SK-N-DZ (cell line): ENCODE data around the gene NES.

ENCODE experiments used
- DNase-seq: peaks from one replicate; pipeline ENCODE4 v3.0.0-alpha.2; 2015; ENCODE audit warnings: low spot score

Gene NES

DNA sequence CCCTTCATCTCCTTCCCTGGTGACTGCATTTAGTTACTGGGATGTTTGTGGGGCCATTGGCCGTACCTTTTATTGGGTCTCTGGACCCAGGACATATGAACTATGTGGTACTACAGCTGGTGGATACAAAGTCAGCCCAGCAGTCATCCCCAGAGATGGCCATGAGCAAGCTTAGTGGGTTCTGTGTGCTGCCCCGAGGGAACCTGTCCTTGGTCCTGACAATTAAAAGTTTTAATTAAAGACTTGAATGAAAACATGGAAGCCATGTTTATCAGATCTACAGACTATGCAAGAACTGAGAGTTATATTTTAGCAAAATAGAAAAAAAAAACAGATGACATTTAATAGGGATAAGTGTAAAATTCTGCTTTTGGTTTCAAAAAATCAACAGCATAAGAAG, 2.8 kb upstream of the NES start:
- DNase-seq: no peak

DNA sequence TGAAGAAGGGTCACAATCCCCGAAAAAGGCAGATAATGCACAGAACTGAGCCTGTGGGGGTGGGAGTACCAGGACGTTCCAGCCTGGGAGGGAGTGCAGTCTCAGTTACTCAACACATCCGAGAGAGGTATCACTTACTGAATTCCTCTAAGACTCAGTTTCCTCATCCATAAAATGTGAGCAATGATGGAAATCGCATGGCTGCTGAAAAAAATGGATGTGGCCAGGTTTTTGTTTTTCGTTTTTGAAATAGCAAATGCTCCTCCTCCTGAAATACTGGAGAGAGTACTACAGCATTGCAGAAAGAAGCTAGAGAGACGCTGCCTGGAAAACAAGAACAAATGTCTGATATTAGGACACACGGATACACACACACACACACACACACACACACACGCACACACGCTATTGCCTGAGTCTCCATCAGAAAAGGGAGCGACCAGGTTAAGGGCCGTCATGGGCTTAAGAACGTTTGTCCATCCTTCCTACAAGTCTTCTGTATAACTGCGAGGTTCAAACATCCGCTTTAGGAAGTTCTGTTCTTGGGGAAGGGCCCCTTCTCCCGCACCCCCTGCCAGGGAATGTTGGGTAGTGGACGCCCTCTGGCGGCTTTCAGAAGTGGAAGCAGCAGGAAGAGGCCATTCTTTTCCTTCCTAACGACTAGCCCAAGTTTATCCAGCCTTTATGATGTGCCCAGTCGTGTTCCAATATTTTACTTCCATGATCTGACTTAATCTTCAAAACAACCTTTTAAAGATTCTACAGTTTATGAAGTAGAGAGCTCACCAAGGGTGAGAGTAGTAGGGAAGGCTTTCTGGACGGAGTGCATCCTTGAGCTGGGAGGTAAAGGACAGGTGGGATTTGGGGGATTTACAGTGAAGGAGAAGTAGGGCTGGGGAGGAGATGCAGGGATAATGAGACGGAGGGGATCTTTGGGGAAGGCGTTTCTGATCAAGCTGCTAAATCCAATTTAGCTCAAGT, 699 bp upstream of the NES start:
- DNase-seq: peak; percentile 79

DNA sequence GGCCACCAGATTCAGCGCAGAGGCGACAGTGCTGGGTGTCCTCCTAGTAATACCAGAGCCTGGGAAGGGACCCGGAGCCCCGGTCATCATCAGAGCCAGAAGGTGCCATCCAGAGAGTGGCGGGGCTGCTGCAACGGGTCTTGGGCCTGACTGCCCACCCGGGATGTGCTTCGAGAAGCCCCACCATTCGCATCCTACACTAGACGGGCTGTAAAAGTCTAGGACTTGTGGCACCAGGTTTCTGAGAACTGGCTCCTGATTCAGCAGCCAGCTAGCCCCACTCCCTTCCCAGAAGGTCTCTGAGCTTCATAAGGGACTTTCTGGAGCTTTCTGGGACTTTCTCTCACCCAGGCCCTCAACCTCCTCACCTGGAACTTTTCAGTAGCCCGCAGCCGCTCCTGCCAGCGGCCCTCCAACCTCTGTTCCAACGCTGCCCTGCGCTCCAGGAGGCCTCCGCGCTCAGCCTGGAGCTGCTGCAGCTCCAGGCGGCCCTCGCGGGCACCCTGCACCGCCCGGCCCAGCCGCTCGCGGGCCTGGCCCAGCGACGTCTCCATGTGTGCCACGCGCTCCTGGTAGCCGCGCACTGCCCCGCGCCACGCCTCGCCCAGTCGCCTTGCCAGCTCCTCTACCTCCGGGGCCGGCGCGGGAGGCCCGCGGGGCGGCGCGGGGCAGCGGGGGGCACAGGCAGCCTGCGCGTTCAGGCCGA, 940 bp downstream of the NES start:
- DNase-seq: no peak

DNA sequence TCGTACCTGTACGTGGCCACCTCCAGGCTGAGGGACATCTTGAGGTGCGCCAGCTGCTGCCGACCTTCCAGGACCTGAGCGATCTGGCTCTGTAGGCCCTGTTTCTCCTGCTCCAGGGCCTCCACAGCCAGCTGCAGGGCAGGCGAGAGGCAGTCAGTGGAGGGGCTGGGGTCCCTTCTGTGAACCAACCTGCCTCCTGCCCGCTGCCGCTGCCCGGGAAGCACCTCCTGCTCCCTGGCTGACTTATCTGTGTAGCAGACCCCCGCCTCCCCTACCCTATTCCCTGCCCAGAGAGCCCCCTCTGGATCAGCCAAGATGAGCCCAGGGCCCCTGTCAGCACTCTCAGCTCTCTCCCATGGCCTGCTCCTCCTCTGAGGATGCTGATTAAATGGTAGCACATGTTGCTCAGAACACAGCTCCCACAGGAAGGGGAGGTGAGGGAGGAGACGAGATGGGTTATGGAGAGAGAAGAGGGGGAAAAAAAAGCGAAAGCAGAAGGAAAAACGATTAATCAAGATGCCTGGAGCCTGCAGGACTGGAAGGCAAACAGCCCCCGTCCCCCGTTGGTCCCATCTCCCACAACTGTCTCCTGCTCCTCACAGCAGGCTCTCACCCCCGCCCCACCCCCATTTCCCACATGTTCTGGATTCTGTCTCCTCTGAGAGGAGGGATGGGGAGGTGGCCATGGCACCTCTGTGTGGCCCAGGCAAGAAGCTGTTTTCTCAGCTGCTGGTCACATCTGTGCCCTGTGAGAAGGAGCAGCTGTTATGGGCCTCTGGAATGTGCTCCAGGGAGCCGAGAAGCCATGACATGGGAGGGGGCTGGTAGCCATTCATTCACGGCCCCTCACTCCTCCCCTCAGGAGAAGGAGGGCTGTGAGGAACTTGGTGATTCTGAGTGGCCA, 1.7 kb downstream of the NES start:
- DNase-seq: peak; percentile 80

DNA sequence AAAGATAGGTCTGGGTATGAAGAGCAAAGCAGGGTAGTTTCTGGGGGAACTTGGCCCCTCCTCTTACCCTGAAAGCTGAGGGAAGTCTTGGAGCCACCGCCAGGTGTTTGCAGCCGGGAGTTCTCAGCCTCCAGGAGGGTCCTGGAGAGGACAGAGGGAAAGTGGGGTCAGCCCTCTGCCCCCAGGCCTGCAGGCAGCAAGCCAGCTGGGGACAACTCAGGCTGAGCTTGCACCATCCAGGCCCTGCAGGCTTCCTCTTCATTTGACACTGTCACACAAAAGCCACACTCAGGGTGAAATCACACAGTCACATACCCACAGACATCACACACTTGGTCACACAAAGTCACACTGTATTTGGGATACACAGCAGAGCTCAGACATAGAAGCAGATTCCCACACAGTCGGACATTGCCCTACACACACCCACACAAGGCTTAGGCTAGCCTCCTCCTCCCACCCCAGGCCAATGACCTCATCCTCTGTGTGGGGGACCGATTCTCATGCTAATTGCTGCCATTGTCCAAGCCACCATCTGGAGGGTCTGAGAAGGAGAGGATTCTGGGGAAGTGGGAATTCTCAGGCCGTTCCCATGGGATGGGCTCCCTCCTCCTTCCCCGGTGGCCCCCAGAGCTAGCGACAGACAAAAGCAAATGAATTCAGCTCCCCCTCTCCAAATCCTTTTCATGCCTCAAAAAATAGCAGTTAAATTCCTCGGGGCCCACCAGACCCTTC, 3.7 kb downstream of the NES start:
- no peak for DNase-seq

DNA sequence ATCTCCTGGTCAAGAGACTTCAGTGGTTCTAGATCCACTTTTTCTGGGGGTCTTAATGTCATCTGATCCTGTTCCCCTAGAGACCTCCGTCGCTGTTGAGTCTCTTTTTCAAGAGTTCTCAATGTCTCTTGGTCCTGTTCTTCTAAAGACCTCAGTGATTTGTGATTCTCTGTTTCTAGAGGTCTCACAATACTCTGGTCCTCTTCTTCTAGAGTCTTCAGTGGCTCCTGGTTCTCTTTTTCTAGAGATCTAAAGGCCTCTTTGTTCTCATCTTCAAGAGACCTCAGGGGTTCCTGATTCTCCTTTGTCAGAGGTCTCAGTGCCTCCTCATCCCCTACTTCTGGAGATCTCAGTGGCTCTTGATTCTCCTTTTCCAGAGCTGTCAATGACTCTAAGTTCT, 5.4 kb downstream of the NES start:
- no peak for DNase-seq

DNA sequence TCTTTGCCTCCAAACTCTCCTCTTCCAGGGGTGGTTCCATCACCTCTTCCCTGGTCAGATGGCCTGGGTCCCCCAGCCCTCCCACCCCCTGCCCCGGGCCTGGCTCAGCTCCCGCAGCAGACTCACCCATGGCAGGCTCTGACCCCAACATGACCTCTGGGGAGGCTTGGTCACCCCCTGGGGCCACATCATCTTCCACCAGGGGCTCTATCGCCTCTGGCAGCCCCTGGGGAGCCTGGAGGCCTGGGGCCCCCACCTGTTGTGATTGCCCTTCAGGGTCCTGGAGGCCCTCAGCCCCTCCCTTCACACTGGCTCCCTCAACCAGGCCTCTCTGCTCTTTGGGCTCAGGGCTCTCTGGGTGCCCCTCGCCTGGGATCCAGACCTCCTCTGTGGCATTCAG, 6.4 kb downstream of the NES start:
- no peak for DNase-seq

DNA sequence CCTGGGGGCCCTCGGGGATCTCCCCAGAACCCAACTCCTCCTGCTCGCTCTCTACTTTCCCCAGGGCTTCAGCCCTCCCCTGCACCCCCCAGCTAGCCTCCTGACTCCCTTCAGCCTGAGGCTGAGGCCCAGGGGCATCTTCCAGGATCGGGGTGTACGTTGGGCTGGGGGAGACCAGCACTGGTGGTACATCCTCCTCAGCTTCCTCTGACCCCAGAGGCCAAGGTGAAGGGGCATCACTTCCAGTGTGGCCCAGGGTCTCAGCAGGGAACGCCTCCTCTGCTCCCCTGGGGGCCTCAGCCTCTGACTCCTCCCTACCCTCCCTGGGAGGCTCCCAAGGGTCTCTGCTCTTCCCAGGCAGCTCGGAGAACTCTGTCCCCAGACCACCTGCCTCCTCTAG, 6.8 kb downstream of the NES start:
- no peak for DNase-seq

DNA sequence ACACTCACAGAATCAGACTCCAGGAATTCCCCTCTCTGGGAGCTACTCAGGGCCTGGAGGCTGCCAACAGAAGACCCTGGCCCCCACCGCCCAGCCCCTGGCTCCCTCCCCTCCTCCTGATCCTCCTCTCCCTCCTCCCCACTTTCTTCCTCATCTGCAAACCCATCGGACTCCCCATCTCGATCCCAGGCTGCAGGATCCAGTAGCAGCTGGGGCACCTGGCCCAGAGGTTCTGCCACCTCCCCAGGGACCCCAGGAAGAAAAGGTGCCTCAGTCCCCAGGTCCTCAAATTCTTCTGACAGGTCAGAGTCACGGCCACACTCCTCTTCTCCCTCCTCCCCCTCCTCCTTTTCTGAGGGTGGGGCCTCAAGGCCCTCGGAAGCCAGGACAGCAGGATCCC, 7.4 kb downstream of the NES start:
- DNase-seq: no peak

DNA sequence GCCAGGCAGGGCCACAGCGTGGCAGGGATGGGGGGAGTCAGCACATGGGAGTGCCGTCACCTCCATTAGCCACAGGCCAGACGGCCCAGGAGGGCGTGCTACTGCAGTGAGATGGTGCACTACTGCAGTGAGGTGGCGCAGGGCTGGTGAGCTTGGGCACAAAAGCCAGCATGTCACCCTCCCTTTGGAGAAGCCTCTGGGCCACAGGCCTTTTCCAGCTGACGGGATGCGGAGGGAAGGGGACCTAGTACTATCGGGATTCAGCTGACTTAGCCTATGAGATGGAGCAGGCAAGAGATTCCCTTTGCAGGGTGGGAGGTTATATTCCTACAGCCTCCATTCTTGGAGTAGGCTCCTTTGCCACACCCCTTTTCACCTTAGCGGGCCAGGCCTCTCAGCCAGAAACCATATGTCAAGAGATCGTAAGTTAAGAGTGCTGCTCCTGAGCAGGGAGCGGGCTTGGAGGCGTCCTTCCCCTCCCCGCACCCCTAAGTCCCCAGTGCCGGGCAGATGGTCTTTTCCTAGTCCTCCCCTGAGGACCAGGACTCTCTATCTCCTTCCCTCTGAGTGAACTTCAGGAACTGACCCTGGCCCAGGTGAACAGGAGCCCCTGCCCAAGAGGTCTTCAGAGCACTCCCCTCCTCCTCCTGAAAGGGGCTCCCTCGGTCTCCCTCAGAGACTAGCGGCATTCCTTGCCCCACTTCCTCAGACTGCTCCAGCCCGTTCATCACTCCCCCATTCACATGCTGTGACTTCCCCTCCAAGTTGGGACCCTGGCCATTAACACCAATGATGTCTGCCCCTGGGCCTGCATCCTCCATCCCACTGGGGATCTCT, 8.2 kb downstream of the NES start:
- peak; percentile 74 for DNase-seq

DNA sequence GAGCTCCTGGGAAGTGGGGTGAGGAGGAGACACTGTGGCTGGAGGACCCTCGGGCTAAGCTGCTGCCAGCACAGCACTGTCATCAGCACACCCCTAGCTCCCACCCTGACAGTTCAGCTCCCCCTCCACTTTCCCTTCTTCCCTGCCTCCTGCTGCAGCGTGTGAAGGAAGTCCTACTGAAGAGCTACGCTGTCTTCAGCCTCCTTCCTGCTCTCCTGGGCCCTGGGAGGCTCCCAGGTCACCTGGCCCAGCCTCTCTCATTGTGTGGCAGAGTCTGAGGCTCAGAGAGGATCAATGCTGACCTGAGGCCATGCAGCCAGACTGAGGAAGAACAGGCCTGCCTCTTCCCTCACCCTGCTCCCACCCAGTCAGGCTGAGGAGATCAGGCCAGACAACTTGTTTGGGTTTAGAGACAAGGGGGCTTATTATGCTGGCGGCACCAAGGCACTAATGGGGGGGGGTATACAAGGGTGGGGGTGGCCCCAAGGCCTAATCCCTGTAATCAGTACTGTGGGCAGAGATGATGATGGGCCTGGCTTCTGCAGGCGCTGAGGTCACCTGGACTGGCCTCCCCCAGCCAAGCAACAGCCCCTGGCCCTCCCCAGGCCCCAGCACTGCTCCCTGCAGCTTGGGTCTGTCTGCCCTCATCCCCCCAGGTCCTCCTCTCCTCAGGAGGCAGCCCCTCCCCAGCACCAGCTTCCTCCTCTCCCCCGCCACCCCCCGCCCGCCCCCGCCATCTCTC, 9.1 kb downstream of the NES start:
- DNase-seq: no peak

DNA sequence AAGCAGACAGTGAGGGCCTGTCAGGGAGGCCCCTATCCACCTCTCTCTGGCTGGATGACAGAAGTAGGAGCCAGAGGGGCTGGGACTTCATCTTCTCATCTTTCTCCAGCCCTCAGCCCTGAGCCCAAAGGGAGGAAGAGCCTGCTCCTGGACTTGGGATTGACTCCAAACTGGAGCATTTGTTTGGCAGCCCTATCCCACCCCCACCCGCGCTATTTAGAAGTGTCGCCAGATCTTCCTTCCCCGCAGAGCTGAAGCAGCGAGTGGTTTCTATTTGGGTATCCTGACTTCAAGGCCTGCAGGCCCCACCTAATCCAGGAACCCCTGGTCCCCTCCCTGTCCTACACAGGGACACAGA, 9.6 kb downstream of the NES start:
- no peak for DNase-seq

DNA sequence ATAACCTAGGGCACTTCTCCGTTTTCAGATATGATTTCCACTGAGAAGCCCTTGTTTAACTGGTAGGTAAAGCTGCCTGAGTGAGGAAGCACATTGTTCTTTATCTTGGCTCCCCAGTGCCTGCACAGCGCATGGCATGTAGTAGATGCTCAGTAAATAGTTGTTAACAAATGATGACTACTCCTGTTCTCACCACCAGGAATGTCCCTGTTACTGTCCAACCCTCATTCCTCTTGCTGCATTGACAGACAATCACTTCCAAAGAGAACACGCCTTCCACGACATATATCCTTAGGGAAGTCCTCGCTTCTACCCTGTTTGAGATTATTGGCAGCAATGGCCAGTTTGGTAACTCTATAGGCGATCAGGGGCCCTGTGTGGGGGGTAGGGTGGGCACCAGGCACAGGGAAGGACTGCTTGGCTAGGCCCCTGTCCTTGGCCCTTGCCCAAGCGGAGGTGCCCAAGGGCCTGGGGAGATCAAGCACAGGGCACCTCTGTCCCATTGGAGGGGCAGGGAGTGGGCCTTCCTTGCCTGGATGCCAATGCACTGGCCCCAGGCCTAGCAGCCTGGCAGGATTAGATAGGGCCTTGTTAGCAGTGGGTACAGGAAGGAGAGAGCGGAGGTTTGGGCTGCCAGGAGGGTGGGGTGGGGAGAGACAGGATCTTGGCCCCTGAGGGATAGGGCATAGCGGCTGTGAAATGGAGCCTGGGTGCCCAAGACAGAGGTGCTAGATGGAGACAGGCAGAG, 10.2 kb downstream of the NES start:
- no peak for DNase-seq

DNA sequence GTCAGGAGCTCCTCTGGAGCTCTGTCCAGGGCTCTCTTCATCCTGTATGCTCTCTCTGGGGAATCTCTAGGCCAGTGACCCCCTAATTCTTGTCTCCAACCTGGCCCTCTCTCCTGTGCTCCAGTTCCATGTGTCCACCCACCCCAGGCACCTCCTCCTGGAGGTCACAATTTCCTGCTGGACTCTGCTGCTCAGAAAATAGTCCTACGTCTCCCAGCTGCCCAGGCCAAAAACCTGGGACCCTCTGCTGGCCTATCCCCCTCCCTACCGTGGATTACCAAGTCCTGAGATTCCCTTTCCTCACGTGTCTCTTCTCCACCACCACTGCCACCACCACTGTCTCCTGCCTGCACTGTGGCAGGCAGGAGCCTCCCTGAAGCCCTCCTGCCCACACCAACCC, 11.7 kb downstream of the NES start:
- no peak for DNase-seq

DNA sequence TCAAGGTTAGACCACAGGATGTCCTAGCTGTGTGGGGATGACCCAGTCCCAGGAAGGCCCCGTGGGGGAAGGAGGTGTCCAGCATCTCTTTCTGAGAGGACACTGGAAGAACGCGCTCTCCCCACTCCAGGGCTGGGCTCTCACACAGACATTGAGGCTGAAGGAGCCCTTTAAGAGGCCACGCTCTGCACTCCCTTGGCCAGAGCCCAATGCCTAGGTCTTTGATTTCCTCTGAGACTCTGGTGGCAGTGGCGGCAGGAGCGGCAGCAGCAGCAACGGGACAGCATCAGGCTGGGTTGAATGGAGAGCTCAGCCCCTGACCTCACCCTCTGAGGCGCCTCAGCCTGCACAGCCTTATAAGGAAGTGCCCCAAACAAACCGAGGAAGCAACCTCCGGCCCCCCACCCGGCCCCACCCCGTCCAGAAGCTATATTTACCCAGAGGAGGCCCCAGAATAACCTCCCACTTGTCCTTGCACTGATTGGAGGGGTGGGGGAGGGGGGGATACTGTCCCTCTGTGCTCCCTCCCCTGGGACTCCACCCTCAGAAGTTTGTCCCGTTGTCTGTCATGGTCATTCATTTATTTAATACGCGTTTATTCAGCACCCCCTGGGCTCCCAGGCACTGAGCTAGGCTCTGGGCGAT, 12.3 kb downstream of the NES start:
- no peak for DNase-seq

DNA sequence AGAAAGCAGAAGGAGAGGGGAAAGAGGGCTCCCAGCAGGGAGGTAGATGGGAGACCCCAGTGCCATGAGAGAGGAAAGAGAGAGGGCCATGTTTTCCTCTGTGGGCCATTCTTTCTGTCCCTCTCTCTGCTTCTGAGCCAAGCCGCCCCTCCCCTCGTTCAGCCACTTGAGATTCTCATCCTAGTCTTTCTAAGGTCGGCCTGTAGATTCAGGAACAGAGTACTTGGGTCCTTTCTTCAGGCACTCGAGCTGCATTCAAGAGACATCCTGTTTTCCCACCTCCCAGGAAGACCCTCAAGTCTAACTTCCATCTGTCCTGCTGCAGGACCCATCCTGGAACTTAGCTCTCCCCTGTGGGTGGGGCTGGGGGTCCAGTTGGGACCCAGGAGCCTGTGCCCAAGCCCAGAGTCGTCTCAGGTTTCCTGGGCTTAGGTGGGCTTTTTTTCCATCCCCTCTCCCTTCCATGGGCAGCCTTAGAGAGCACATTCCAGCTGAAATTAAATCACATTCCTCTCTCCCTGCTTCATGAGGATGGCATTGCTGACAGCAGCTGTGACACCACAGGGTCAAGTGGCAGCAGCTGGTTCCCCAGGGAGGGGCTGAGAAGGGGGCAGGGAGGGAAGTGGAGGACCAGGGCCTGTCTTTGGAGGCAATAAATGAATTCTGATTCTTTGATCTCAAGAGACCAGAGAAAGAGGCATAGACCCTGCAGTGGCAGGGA, 13.0 kb downstream of the NES start:
- peak; percentile 76 for DNase-seq

DNA sequence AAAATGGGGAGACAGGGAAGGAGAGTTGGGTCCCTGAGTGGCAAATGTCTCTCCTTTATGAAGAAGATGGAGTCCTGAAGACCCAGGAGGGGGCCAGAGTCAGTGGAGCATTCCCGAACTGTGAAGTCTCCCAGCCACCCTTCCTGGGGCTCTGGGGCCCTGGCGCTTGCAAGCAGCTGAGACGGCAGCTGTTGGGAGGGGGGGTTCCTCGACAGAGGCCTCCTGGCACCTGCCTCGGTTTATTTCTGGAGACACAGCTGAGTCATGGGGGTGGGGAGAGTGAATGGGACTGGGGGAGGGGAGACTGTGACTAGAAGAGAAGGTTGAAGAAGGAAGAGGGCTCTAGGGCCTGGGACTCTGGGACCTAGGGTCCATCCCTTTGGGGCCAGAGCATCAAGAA, 14.0 kb downstream of the NES start:
- DNase-seq: peak; percentile 62

DNA sequence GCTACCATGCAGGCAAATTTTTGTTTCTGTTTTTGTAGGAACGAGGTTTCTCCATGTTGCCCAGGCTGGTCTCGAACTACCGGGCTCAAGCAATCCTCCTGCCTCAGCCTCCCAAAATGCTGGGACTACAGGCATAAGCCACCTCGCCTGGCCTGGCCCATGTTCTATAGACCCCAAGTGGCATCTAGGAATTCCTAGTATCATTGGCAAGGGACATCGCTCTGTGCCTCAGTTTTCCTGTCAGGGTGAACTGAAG, 14.5 kb downstream of the NES start:
- DNase-seq: no peak
